ENCODE measurements around the gene PPRC1. TPM values are rescaled to one million over a fixed set of nuclear protein-coding genes. Genes with fewer than 3 reads are reported as not detected.

PPRC1 gene
- total RNA-seq, 1 experiment from 2014 or later = 79.4 TPM

DNA sequence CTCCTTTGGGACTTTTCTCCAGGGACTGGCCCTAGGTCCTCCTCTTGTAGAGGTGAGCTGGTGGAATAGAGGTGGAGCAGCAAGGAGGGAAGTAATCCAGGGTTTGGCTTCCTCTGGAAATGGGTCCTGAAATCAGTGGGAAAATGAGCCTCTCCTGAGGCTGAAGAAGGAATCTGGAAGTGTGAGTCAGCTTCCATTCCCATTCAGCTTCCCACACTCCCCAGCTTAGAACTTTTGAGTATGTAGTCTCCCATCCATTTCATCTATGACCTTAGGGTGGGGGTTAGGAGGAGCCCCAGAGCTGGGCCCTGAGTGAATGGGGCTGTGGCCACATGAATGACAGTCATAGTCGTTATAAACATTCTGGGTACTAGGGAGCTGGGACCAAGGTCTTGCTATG, 30.4 kb upstream of the PPRC1 start (continued):
- TF ChIP-seq, protein P1, sequence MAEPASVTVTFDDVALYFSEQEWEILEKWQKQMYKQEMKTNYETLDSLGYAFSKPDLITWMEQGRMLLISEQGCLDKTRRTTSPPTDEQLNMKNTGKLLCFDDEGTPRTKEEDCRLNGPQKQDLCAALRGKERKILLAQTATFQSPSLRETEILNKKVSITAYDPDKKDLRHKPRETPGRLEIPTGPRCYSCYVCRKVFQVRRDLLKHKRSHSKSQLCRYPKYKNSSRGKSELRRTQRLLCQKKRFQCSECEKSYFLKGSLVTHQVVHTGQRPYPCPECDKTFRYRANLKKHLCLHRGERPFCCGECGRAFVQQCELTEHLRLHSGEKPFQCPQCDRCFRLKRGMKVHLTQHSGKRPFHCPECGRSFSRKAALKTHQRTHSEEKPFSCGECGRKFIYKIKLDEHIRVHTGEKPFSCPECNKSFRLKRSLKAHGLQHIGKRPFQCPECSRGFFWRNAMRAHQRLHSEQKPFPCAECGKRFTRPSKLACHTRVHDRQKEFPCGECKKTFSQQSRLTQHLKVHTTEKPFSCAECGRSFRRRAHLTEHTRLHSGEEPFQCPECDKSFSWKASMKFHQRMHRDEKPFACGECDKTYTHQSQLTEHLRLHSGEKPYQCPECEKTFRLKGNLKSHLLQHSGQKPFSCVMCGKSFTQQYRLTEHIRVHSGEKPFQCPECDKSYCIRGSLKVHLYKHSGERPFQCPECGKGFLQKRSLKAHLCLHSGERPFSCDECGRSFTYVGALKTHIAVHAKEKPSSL (CRISPR knock-in tag; conservative IDR thresholded peaks at IDR 0.05) = no peak
- TF ChIP-seq FOXK1 (CRISPR knock-in tag; IDR thresholded peaks at IDR 0.05) (no peak), GTF2I (CRISPR knock-in tag; conservative IDR thresholded peaks at IDR 0.05) (no peak), RORB (CRISPR knock-in tag; IDR thresholded peaks at IDR 0.05) (no peak), SMAD3 (CRISPR knock-in tag; IDR thresholded peaks at IDR 0.05; ENCODE audit: borderline replicate concordance) (no peak), ELF4 (CRISPR knock-in tag; IDR thresholded peaks at IDR 0.05; ENCODE audit: low read depth) (no peak), ZNF138 (CRISPR knock-in tag; conservative IDR thresholded peaks at IDR 0.05) (no peak), NFATC4 (CRISPR knock-in tag; IDR thresholded peaks at IDR 0.05) (no peak), TEAD1 (CRISPR knock-in tag; IDR thresholded peaks at IDR 0.05) (no peak)
- TF ChIP-seq, protein P2, sequence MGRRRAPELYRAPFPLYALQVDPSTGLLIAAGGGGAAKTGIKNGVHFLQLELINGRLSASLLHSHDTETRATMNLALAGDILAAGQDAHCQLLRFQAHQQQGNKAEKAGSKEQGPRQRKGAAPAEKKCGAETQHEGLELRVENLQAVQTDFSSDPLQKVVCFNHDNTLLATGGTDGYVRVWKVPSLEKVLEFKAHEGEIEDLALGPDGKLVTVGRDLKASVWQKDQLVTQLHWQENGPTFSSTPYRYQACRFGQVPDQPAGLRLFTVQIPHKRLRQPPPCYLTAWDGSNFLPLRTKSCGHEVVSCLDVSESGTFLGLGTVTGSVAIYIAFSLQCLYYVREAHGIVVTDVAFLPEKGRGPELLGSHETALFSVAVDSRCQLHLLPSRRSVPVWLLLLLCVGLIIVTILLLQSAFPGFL (CRISPR knock-in tag; IDR thresholded peaks at IDR 0.05; ENCODE audit: borderline replicate concordance) = no peak
- TF ChIP-seq, protein P3, sequence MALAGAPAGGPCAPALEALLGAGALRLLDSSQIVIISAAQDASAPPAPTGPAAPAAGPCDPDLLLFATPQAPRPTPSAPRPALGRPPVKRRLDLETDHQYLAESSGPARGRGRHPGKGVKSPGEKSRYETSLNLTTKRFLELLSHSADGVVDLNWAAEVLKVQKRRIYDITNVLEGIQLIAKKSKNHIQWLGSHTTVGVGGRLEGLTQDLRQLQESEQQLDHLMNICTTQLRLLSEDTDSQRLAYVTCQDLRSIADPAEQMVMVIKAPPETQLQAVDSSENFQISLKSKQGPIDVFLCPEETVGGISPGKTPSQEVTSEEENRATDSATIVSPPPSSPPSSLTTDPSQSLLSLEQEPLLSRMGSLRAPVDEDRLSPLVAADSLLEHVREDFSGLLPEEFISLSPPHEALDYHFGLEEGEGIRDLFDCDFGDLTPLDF (CRISPR knock-in tag; IDR thresholded peaks at IDR 0.05) = no peak
- TF ChIP-seq, protein P4, sequence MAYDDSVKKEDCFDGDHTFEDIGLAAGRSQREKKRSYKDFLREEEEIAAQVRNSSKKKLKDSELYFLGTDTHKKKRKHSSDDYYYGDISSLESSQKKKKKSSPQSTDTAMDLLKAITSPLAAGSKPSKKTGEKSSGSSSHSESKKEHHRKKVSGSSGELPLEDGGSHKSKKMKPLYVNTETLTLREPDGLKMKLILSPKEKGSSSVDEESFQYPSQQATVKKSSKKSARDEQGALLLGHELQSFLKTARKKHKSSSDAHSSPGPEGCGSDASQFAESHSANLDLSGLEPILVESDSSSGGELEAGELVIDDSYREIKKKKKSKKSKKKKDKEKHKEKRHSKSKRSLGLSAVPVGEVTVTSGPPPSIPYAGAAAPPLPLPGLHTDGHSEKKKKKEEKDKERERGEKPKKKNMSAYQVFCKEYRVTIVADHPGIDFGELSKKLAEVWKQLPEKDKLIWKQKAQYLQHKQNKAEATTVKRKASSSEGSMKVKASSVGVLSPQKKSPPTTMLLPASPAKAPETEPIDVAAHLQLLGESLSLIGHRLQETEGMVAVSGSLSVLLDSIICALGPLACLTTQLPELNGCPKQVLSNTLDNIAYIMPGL (CRISPR knock-in tag; IDR thresholded peaks at IDR 0.05) = no peak
- TF ChIP-seq, protein P5, sequence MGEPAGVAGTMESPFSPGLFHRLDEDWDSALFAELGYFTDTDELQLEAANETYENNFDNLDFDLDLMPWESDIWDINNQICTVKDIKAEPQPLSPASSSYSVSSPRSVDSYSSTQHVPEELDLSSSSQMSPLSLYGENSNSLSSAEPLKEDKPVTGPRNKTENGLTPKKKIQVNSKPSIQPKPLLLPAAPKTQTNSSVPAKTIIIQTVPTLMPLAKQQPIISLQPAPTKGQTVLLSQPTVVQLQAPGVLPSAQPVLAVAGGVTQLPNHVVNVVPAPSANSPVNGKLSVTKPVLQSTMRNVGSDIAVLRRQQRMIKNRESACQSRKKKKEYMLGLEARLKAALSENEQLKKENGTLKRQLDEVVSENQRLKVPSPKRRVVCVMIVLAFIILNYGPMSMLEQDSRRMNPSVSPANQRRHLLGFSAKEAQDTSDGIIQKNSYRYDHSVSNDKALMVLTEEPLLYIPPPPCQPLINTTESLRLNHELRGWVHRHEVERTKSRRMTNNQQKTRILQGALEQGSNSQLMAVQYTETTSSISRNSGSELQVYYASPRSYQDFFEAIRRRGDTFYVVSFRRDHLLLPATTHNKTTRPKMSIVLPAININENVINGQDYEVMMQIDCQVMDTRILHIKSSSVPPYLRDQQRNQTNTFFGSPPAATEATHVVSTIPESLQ (CRISPR knock-in tag; IDR thresholded peaks at IDR 0.05) = no peak
- TF ChIP-seq, protein P6, sequence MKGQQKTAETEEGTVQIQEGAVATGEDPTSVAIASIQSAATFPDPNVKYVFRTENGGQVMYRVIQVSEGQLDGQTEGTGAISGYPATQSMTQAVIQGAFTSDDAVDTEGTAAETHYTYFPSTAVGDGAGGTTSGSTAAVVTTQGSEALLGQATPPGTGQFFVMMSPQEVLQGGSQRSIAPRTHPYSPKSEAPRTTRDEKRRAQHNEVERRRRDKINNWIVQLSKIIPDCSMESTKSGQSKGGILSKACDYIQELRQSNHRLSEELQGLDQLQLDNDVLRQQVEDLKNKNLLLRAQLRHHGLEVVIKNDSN (CRISPR knock-in tag; IDR thresholded peaks at IDR 0.05) = no peak

DNA sequence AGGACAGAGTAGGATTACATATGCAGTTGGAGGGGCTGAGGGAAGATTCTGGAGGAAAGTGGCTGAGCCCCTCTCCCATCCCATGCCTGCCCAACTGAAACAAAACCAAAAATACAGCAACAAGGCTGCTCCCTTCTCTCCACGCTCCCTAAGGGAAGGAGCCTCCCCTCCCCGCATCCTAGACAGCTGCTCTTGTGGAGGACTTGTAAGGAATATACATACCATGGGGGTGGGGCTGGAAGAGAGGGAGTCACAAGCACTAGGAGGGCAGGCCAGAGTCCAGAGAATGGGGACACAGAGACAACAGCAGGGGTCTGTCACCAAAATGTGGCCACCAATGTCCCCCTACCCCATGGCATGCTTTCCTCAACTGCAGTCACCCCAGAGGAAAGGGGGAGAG, 25.8 kb upstream of the PPRC1 start:
- Mint-ChIP-seq H3K27ac (no peak overlapping the region), H3K4me1 (peaks cover 2% of the 10 kb centered on the region), H3K9me3 (no peaks in the 10 kb centered on the region), H3K36me3 (peaks cover 41% of the 10 kb centered on the region), H3K27me3 (ENCODE audit: low read depth) (no peaks in the 10 kb centered on the region), H3K4me3 (no peak overlapping the region)
- TF ChIP-seq ELF4 (CRISPR knock-in tag; IDR thresholded peaks at IDR 0.05; ENCODE audit: low read depth) (no peak), TCF7 (CRISPR knock-in tag; IDR thresholded peaks at IDR 0.05; ENCODE audit: low read depth) (no peak), FOXJ3 (CRISPR knock-in tag; IDR thresholded peaks at IDR 0.05; ENCODE audit: borderline replicate concordance) (no peak)
- TF ChIP-seq, protein P7, sequence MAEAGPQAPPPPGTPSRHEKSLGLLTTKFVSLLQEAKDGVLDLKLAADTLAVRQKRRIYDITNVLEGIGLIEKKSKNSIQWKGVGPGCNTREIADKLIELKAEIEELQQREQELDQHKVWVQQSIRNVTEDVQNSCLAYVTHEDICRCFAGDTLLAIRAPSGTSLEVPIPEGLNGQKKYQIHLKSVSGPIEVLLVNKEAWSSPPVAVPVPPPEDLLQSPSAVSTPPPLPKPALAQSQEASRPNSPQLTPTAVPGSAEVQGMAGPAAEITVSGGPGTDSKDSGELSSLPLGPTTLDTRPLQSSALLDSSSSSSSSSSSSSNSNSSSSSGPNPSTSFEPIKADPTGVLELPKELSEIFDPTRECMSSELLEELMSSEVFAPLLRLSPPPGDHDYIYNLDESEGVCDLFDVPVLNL (CRISPR knock-in tag; IDR thresholded peaks at IDR 0.05; ENCODE audit: borderline replicate concordance, low read depth) = no peak
- TF ChIP-seq, protein P8, sequence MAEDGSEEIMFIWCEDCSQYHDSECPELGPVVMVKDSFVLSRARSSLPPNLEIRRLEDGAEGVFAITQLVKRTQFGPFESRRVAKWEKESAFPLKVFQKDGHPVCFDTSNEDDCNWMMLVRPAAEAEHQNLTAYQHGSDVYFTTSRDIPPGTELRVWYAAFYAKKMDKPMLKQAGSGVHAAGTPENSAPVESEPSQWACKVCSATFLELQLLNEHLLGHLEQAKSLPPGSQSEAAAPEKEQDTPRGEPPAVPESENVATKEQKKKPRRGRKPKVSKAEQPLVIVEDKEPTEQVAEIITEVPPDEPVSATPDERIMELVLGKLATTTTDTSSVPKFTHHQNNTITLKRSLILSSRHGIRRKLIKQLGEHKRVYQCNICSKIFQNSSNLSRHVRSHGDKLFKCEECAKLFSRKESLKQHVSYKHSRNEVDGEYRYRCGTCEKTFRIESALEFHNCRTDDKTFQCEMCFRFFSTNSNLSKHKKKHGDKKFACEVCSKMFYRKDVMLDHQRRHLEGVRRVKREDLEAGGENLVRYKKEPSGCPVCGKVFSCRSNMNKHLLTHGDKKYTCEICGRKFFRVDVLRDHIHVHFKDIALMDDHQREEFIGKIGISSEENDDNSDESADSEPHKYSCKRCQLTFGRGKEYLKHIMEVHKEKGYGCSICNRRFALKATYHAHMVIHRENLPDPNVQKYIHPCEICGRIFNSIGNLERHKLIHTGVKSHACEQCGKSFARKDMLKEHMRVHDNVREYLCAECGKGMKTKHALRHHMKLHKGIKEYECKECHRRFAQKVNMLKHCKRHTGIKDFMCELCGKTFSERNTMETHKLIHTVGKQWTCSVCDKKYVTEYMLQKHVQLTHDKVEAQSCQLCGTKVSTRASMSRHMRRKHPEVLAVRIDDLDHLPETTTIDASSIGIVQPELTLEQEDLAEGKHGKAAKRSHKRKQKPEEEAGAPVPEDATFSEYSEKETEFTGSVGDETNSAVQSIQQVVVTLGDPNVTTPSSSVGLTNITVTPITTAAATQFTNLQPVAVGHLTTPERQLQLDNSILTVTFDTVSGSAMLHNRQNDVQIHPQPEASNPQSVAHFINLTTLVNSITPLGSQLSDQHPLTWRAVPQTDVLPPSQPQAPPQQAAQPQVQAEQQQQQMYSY (CRISPR knock-in tag; IDR thresholded peaks at IDR 0.05) = no peak
- no peak for ATAC-seq
- ChIA-PET POLR2A (interaction anchor here (1.2 kb wide), 1 partner anchor 21 kb away, joined by 4 read pairs; no protein-coding TSS in a partner anchor), CTCF (interaction anchor here (0.5 to 1.6 kb wide), 4 partner anchors 15 to 297 kb away, joined by 4 read pairs; no protein-coding TSS in a partner anchor)
- no peak for DNase-seq (ENCODE audit: low spot score)

All from WTC11 (cell line).